Liver (tissue), 9 donors: ENCODE data around the gene CUBN. TPM values are rescaled to one million over a fixed set of nuclear protein-coding genes. Genes with fewer than 3 reads are reported as not detected.

Source experiments
- DNase-seq: peaks from one replicate; pipeline ENCODE4 v3.0.0-alpha.2; 2017; ENCODE audit warnings: low spot score
- H3K27ac ChIP-seq, 2 donors: one replicate each; pipeline ENCODE4 v1.7.0; 2013; ENCODE audit warnings: inconsistent platforms in 2 of 2, low read length in 2 of 2, control low read depth in 1 of 2, low read depth in 1 of 2, mild to moderate bottlenecking in 1 of 2
- H3K27me3 ChIP-seq, 4 donors: one replicate each; pipeline versions ENCODE4 v1.6.1 to v1.7.0; 2013; ENCODE audit warnings: low read length in 3 of 4, inconsistent platforms in 1 of 4, mild to moderate bottlenecking in 1 of 4, moderate library complexity in 1 of 4; ENCODE audit not compliant: control insufficient read depth in 4 of 4, insufficient read depth in 4 of 4
- H3K36me3 ChIP-seq, 4 donors: one replicate each; pipeline versions ENCODE4 v1.6.1 to v1.7.0; 2013; ENCODE audit warnings: low read length in 3 of 4, mild to moderate bottlenecking in 3 of 4, low read depth in 1 of 4, moderate library complexity in 1 of 4; ENCODE audit not compliant: control insufficient read depth in 4 of 4, insufficient read depth in 3 of 4
- H3K4me1 ChIP-seq, 4 donors: one replicate each; pipeline versions ENCODE4 v1.6.1 to v1.7.0; 2013; ENCODE audit warnings: low read length in 3 of 4, mild to moderate bottlenecking in 3 of 4, moderate library complexity in 1 of 4; ENCODE audit not compliant: control insufficient read depth in 4 of 4, insufficient read depth in 4 of 4
- H3K4me3 ChIP-seq, 3 donors: one replicate each; pipeline versions ENCODE4 v1.6.1 to v1.7.0; 2013; ENCODE audit warnings: low read length in 3 of 3, control low read depth in 1 of 3, low read depth in 1 of 3, mild to moderate bottlenecking in 1 of 3
- H3K9ac ChIP-seq, 2 donors: one replicate each; pipeline ENCODE4 v1.7.0; 2013; ENCODE audit warnings: low read length in 2 of 2, mild to moderate bottlenecking in 2 of 2, moderate library complexity in 2 of 2, control low read depth in 1 of 2, low read depth in 1 of 2
- H3K9me3 ChIP-seq, 4 donors: one replicate each; pipeline versions ENCODE4 v1.6.1 to v1.7.0; 2013; ENCODE audit warnings: low read length in 3 of 4; ENCODE audit not compliant: control insufficient read depth in 4 of 4
- ATF3 ChIP-seq: IDR thresholded peaks from 2 replicates; pipeline ENCODE4 v1.6.1; 2016; ENCODE audit warnings: antibody characterized with exemption
- EGR1 ChIP-seq, 2 donors: IDR thresholded peaks; 2 replicates each; pipeline ENCODE4 v1.6.1; 2016 to 2018; ENCODE audit warnings: antibody characterized with exemption in 2 of 2, low read depth in 2 of 2
- FOXA1 ChIP-seq: IDR thresholded peaks from 2 replicates; pipeline ENCODE4 v1.6.1; 2016; ENCODE audit warnings: antibody characterized with exemption
- FOXA2 ChIP-seq: IDR thresholded peaks from 2 replicates; pipeline ENCODE4 v1.6.1; 2016; ENCODE audit warnings: antibody characterized with exemption
- GABPA ChIP-seq, 2 donors: IDR thresholded peaks in 1 of 2; conservative IDR thresholded peaks in 1 of 2; 2 replicates each; pipeline ENCODE4 v1.6.1; 2016; ENCODE audit warnings: antibody characterized with exemption in 2 of 2, mild to moderate bottlenecking in 1 of 2, moderate library complexity in 1 of 2
- HNF4A ChIP-seq, 2 donors: conservative IDR thresholded peaks; 2 replicates each; pipeline ENCODE4 v1.6.1; 2016; ENCODE audit warnings: antibody characterized with exemption in 2 of 2, mild to moderate bottlenecking in 2 of 2
- HNF4G ChIP-seq: IDR thresholded peaks from 2 replicates; pipeline ENCODE4 v1.6.1; 2016; ENCODE audit warnings: antibody characterized with exemption
- JUND ChIP-seq, 2 donors: IDR thresholded peaks; 2 replicates each; pipeline ENCODE4 v1.6.1; 2016; ENCODE audit warnings: antibody characterized with exemption in 2 of 2
- MAX ChIP-seq: IDR thresholded peaks from 2 replicates; pipeline ENCODE4 v1.6.1; 2016; ENCODE audit warnings: antibody characterized with exemption
- NR2F2 ChIP-seq: IDR thresholded peaks from 2 replicates; pipeline ENCODE4 v1.6.1; 2016; ENCODE audit warnings: antibody characterized with exemption
- RAD21 ChIP-seq, 2 donors: IDR thresholded peaks; 2 replicates each; pipeline ENCODE4 v1.6.1; 2016; ENCODE audit warnings: antibody characterized with exemption in 2 of 2, mild to moderate bottlenecking in 2 of 2
- RXRA ChIP-seq, 2 donors: IDR thresholded peaks; 2 replicates each; pipeline ENCODE4 v1.6.1; 2017 to 2018; ENCODE audit warnings: antibody characterized with exemption in 2 of 2, mild to moderate bottlenecking in 1 of 2
- SP1 ChIP-seq: IDR thresholded peaks from 2 replicates; pipeline ENCODE4 v1.6.1; 2018; ENCODE audit warnings: antibody characterized with exemption, mild to moderate bottlenecking
- TAF1 ChIP-seq: conservative IDR thresholded peaks from 2 replicates; pipeline ENCODE4 v1.6.1; 2016; ENCODE audit warnings: antibody characterized with exemption, mild to moderate bottlenecking
- YY1 ChIP-seq: IDR thresholded peaks from 2 replicates; pipeline ENCODE4 v1.6.1; 2016; ENCODE audit warnings: antibody characterized with exemption, mild to moderate bottlenecking
- ZBTB33 ChIP-seq: IDR thresholded peaks from 2 replicates; pipeline ENCODE4 v1.6.1; 2016; ENCODE audit warnings: antibody characterized with exemption
- WGBS: extraction: QIAGEN DNeasy Blood & Tissue Kit; methylation state at CpG from one replicate; pipeline ENCODE4 v1.1.7; 2013; 5-methylcytosine and 5-hydroxymethylcytosine counted together
- polyA plus RNA-seq, 2 donors: library from polyadenylated mRNA; stranded (reverse) in 1 of 2; unstranded in 1 of 2; fragments of 200-250 nt in 1 of 2; fragments of >200 nt in 1 of 2; fragmentation: Nextera tagmentation in 1 of 2; extraction: Ambion mirVana in 1 of 2; gene quantifications; one replicate each; pipeline versions ENCODE4 v1.2.1 to v1.2.3, GENCODE V29; 2013 to 2015
- total RNA-seq, 2 donors: library from RNA; depleted of rRNA; stranded (reverse); fragments of >200 nt; gene quantifications; one replicate each; pipeline ENCODE4 v1.2.3, GENCODE V29; 2014
- TF ChIP-seq, protein P1 (sequence below): fragments of 150-350 bp; IDR thresholded peaks from 2 replicates; pipeline ENCODE4 v1.5.1; 2017; ENCODE audit warnings: improper control_type of control experiment, low read depth, low read length; ENCODE audit not compliant: missing input control
- TF ChIP-seq, protein P2 (sequence below): IDR thresholded peaks from 2 replicates; pipeline ENCODE4 v1.6.1; 2016; ENCODE audit warnings: antibody characterized with exemption, mild to moderate bottlenecking
- donor health status: healthy.
- donor health status: healthy.
- donor health status: healthy.
- donor health status: healthy.
- donor health status: healthy.

Gene CUBN
- total and polyA plus RNA-seq, 4 donors, result 0.01 to 0.67 (median 0.30) TPM

GRCh38 chr10:16999665-17000451, 129.8 kb downstream of the CUBN start:
- Histone ChIP-seq H3K4me3 (no peak overlapping the region), H3K9me3 (no peaks in the 10 kb centered on the region), H3K36me3 (no peaks in the 10 kb centered on the region), H3K27ac (no peak overlapping the region), H3K9ac (no peak overlapping the region), H3K4me1 (peaks cover 0 to 2% (median 0%) of the 10 kb centered on the region in 4 donors), H3K27me3 (no peaks in the 10 kb centered on the region)
- 66% methylated on average over 10 of the region's 10 CpGs for WGBS
- TF ChIP-seq, protein P1, sequence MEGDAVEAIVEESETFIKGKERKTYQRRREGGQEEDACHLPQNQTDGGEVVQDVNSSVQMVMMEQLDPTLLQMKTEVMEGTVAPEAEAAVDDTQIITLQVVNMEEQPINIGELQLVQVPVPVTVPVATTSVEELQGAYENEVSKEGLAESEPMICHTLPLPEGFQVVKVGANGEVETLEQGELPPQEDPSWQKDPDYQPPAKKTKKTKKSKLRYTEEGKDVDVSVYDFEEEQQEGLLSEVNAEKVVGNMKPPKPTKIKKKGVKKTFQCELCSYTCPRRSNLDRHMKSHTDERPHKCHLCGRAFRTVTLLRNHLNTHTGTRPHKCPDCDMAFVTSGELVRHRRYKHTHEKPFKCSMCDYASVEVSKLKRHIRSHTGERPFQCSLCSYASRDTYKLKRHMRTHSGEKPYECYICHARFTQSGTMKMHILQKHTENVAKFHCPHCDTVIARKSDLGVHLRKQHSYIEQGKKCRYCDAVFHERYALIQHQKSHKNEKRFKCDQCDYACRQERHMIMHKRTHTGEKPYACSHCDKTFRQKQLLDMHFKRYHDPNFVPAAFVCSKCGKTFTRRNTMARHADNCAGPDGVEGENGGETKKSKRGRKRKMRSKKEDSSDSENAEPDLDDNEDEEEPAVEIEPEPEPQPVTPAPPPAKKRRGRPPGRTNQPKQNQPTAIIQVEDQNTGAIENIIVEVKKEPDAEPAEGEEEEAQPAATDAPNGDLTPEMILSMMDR, result no peak
- TF ChIP-seq HNF4A (conservative IDR thresholded peaks at IDR 0.05), result no peak
- TF ChIP-seq ZBTB33, result no peak
- TF ChIP-seq YY1, result no peak
- no peak for TF ChIP-seq EGR1 (IDR thresholded peaks at IDR 0.05; ENCODE audit: low read depth in 2 of 2)
- no peak for TF ChIP-seq SP1
- TF ChIP-seq FOXA2, result no peak
- TF ChIP-seq, protein P2, sequence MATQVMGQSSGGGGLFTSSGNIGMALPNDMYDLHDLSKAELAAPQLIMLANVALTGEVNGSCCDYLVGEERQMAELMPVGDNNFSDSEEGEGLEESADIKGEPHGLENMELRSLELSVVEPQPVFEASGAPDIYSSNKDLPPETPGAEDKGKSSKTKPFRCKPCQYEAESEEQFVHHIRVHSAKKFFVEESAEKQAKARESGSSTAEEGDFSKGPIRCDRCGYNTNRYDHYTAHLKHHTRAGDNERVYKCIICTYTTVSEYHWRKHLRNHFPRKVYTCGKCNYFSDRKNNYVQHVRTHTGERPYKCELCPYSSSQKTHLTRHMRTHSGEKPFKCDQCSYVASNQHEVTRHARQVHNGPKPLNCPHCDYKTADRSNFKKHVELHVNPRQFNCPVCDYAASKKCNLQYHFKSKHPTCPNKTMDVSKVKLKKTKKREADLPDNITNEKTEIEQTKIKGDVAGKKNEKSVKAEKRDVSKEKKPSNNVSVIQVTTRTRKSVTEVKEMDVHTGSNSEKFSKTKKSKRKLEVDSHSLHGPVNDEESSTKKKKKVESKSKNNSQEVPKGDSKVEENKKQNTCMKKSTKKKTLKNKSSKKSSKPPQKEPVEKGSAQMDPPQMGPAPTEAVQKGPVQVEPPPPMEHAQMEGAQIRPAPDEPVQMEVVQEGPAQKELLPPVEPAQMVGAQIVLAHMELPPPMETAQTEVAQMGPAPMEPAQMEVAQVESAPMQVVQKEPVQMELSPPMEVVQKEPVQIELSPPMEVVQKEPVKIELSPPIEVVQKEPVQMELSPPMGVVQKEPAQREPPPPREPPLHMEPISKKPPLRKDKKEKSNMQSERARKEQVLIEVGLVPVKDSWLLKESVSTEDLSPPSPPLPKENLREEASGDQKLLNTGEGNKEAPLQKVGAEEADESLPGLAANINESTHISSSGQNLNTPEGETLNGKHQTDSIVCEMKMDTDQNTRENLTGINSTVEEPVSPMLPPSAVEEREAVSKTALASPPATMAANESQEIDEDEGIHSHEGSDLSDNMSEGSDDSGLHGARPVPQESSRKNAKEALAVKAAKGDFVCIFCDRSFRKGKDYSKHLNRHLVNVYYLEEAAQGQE, result no peak
- TF ChIP-seq TAF1, result no peak
- no peak for TF ChIP-seq RAD21 (IDR thresholded peaks at IDR 0.05)
- no peak for TF ChIP-seq FOXA1
- no peak for TF ChIP-seq MAX
- no peak for TF ChIP-seq RXRA (IDR thresholded peaks at IDR 0.05)
- TF ChIP-seq GABPA (IDR thresholded peaks at IDR 0.05 in 1 of 2, conservative IDR thresholded peaks at IDR 0.05 in 1 of 2), result no peak
- no peak for TF ChIP-seq JUND (IDR thresholded peaks at IDR 0.05)
- TF ChIP-seq ATF3, result no peak
- TF ChIP-seq HNF4G, result no peak
- TF ChIP-seq NR2F2, result no peak
- no peak for DNase-seq
